OCI-LY7 (cell line): ENCODE measurements around the gene PPARG. TPM values are rescaled to one million over a fixed set of nuclear protein-coding genes. Genes with fewer than 3 reads are reported as not detected.

Source experiments
- BruUV-seq: library from RNA; stranded (reverse); fragments of 400-500 nt; replicated peaks from 2 replicates; lab custom pipeline; 2021; lab: Mats Ljungman, UMichigan
- CTCF ChIA-PET: fragments of 300-600 bp; sonication (Branson Sonifier 250); formaldehyde crosslinking; loops from one replicate; lab custom pipeline; 2022; ENCODE audit warnings: antibody characterized with exemption; ENCODE audit not compliant: unreplicated experiment; lab: Charles Lee
- POLR2A ChIA-PET: fragments of 300-600 bp; sonication (Branson Sonifier 250); formaldehyde crosslinking; loops from one replicate; lab custom pipeline; 2022; ENCODE audit warnings: antibody characterized with exemption; lab: Charles Lee
- DNase-seq: peaks from one replicate; pipeline ENCODE4 v3.0.0-alpha.2; 2015; ENCODE audit warnings: low spot score
- H2AFZ ChIP-seq: fragments of 200-600 bp; sonication (generic), shearing (Covaris generic); 2 replicates; pipeline ENCODE4 v1.6.1; 2014; ENCODE audit warnings: mild to moderate bottlenecking, antibody characterized with exemption, low read length, moderate library complexity
- H3K27ac ChIP-seq: fragments of 200-600 bp; sonication (generic); 2 replicates; pipeline ENCODE4 v1.5.1; 2014; ENCODE audit warnings: mixed run types, low read depth, mild to moderate bottlenecking, moderate library complexity, low read length, inconsistent platforms; ENCODE audit not compliant: poor library complexity, severe bottlenecking
- H3K36me3 ChIP-seq: fragments of 200-600 bp; sonication (generic); 2 replicates; pipeline ENCODE4 v1.6.1; 2014; ENCODE audit warnings: mild to moderate bottlenecking, antibody characterized with exemption, low read length, moderate library complexity, mixed read lengths; ENCODE audit not compliant: insufficient read depth
- H3K4me1 ChIP-seq: fragments of 200-600 bp; sonication (generic); 2 replicates; pipeline ENCODE4 v1.5.1; 2014; ENCODE audit warnings: mild to moderate bottlenecking, low read length; ENCODE audit not compliant: insufficient read depth, poor library complexity, severe bottlenecking
- H3K4me2 ChIP-seq: fragments of 200-600 bp; sonication (generic); 2 replicates; pipeline ENCODE4 v1.6.1; 2014; ENCODE audit warnings: mild to moderate bottlenecking, low read length
- H3K4me3 ChIP-seq: fragments of 200-600 bp; sonication (generic); 2 replicates; pipeline ENCODE4 v1.5.1; 2014; ENCODE audit warnings: mild to moderate bottlenecking, low read depth, low read length; ENCODE audit not compliant: poor library complexity, severe bottlenecking
- H3K79me2 ChIP-seq: fragments of 200-600 bp; sonication (generic); 2 replicates; pipeline ENCODE4 v1.6.1; 2016; ENCODE audit warnings: low read depth, mild to moderate bottlenecking, low read length, moderate library complexity, mixed read lengths; ENCODE audit not compliant: insufficient read depth
- H3K9me2 ChIP-seq: fragments of 200-600 bp; sonication (generic); 2 replicates; pipeline ENCODE4 v1.6.1; 2016; ENCODE audit warnings: mild to moderate bottlenecking, low read length, mixed read lengths; ENCODE audit not compliant: insufficient read depth
- H3K9me3 ChIP-seq: fragments of 200-600 bp; sonication (generic); 2 replicates; pipeline ENCODE4 v1.6.1; 2014; ENCODE audit warnings: mild to moderate bottlenecking, mixed run types, low read length, mixed read lengths
- H4K20me1 ChIP-seq: fragments of 200-600 bp; sonication (generic); 2 replicates; pipeline ENCODE4 v1.6.1; 2014; ENCODE audit warnings: mild to moderate bottlenecking, antibody characterized with exemption, low read length, moderate library complexity, mixed read lengths; ENCODE audit not compliant: insufficient read depth
- CTCF ChIP-seq: fragments of 200-600 bp; sonication (generic); conservative IDR thresholded peaks from 2 replicates; pipeline ENCODE4 v1.5.1; 2014; ENCODE audit warnings: mild to moderate bottlenecking, antibody characterized with exemption, low read length, moderate library complexity, mixed read lengths
- EZH2phosphoT487 ChIP-seq: fragments of 200-600 bp; sonication (generic); IDR thresholded peaks from 2 replicates; pipeline ENCODE4 v1.6.1; 2018; ENCODE audit warnings: low read depth, borderline replicate concordance, mild to moderate bottlenecking, mixed run types, antibody characterized with exemption, low read length, moderate library complexity, mixed read lengths
- intact Hi-C: fragments of 100-400 bp; cut with micrococcal nuclease; formaldehyde crosslinking; loops from one replicate; pipeline ENCODE4 v1.10.0; 2022; ENCODE audit not compliant: unreplicated experiment
- total RNA-seq, 2 experiments: library from RNA; depleted of rRNA in 1 of 2; stranded (reverse); fragments of >200 nt in 1 of 2; shearing (Covaris generic) in 1 of 2; gene quantifications; 2 replicates each; pipeline ENCODE4 v1.2.3, GENCODE V29; 2014 to 2022

Gene PPARG
- total RNA-seq, 2 experiments from 2014 or later, result not detected

GRCh38 chr3:12465836-12466225, 177.0 kb downstream of the PPARG start:
- no peaks in the 10 kb centered on the region for H3K36me3 ChIP-seq
- ChIA-PET POLR2A (no interaction called here), CTCF (no interaction called here)
- BruUV-seq, result no TSS peak
- H3K9me2 ChIP-seq, result no peaks in the 10 kb centered on the region
- H3K9me3 ChIP-seq, result no peaks in the 10 kb centered on the region
- H3K4me2 ChIP-seq, result no peak overlapping the region
- no peak for TF ChIP-seq CTCF
- no peak for TF ChIP-seq EZH2phosphoT487
- H4K20me1 ChIP-seq, result no peaks in the 10 kb centered on the region
- intact Hi-C loops, result no loop called here
- H3K27ac ChIP-seq, result no peak overlapping the region
- no peak for DNase-seq
- no peaks in the 10 kb centered on the region for H3K4me1 ChIP-seq
- H3K79me2 ChIP-seq, result no peaks in the 10 kb centered on the region
- H2AFZ ChIP-seq, result no peak overlapping the region
- no peak overlapping the region for H3K4me3 ChIP-seq

- ChIA-PET POLR2A (no interaction called here), CTCF (no interaction called here)
- no peaks in the 10 kb centered on the region for H3K36me3 ChIP-seq
- H3K9me3 ChIP-seq, result no peaks in the 10 kb centered on the region
- no TSS peak for BruUV-seq
- no peaks in the 10 kb centered on the region for H4K20me1 ChIP-seq
- TF ChIP-seq CTCF, result no peak
- no peak for TF ChIP-seq EZH2phosphoT487
- intact Hi-C loops, result no loop called here
- no peaks in the 10 kb centered on the region for H3K79me2 ChIP-seq
- DNase-seq, result no peak
- no peak overlapping the region for H3K4me3 ChIP-seq
- H3K9me2 ChIP-seq, result no peaks in the 10 kb centered on the region
- no peak overlapping the region for H3K4me2 ChIP-seq
- no peak overlapping the region for H3K27ac ChIP-seq
- no peak overlapping the region for H2AFZ ChIP-seq
- no peaks in the 10 kb centered on the region for H3K4me1 ChIP-seq
Observed at GRCh38 chr3:12467746-12468145, 178.9 kb downstream of the PPARG start.

DNA sequence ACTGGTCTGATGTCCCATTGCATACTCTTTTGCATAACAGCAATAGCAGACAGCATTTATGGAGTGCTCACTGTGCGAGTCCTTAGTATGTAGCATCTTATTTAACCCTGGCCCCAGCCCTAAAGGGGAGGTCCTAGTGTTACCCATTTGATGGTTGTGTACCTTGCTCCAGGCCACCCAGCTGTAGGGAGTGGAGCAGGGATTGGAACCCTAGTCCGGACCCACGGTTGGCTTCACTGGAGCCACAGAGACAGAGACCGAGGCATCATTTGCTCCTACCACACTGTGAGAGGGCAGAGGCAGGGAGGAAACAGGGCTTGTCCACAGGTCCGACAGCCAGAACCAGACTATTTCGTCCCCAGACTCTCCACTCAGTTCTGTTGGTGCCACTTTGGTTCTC, 179.4 kb downstream of the PPARG start:
- POLR2A ChIA-PET, result no interaction called here
- BruUV-seq, result no TSS peak
- H3K4me2 ChIP-seq, result no peak overlapping the region
- DNase-seq, result no peak
- no peak overlapping the region for H2AFZ ChIP-seq
- no peaks in the 10 kb centered on the region for H3K9me3 ChIP-seq
- H3K4me3 ChIP-seq, result no peak overlapping the region
- H3K79me2 ChIP-seq, result no peaks in the 10 kb centered on the region
- H3K27ac ChIP-seq, result no peak overlapping the region
- TF ChIP-seq CTCF, result no peak
- TF ChIP-seq EZH2phosphoT487, result no peak
- H3K36me3 ChIP-seq, result no peaks in the 10 kb centered on the region
- H4K20me1 ChIP-seq, result no peaks in the 10 kb centered on the region
- H3K4me1 ChIP-seq, result no peaks in the 10 kb centered on the region
- no peaks in the 10 kb centered on the region for H3K9me2 ChIP-seq
- CTCF ChIA-PET, result no interaction called here
- intact Hi-C loops, result no loop called here
